Left forelimb (tissue), 1 donor: ENCODE results near the gene TRIM67.

ENCODE experiments used
- DNase-seq: peaks from one replicate; pipeline ENCODE4 v3.0.0-alpha.2; 2018; ENCODE audit warnings: low spot score

Gene TRIM67

GRCh38 chr1:231183639-231184590, 22.1 kb downstream of the TRIM67 start:
- no peak for DNase-seq

GRCh38 chr1:231184891-231185290, 23.0 kb downstream of the TRIM67 start:
- DNase-seq, result no peak

- DNase-seq, result no peak
These were observed 23.5 kb downstream of the TRIM67 start for GRCh38 chr1:231185391-231185790.

- DNase-seq, result no peak
These were observed 24.7 kb downstream of the TRIM67 start for GRCh38 chr1:231186356-231187115.

- no peak for DNase-seq
These were observed 25.7 kb downstream of the TRIM67 start for GRCh38 chr1:231187571-231187970.

GRCh38 chr1:231188072-231188471, 26.2 kb downstream of the TRIM67 start:
- DNase-seq, result no peak

- DNase-seq, result no peak
These were observed 26.9 kb downstream of the TRIM67 start for GRCh38 chr1:231188768-231189167.

- DNase-seq, result no peak
These were observed 27.9 kb downstream of the TRIM67 start for GRCh38 chr1:231189683-231190270.

- DNase-seq, result no peak
These were observed 28.6 kb downstream of the TRIM67 start for GRCh38 chr1:231190456-231190855.

- DNase-seq, result no peak
These were observed 30.8 kb downstream of the TRIM67 start for GRCh38 chr1:231192620-231193163.

GRCh38 chr1:231193710-231194340, 32.0 kb downstream of the TRIM67 start:
- DNase-seq, result no peak

- no peak for DNase-seq
These were observed 32.6 kb downstream of the TRIM67 start for GRCh38 chr1:231194476-231194842.

GRCh38 chr1:231194843-231195516, 33.1 kb downstream of the TRIM67 start:
- DNase-seq, result no peak

- no peak for DNase-seq
These were observed 34.4 kb downstream of the TRIM67 start for GRCh38 chr1:231196307-231196706.

GRCh38 chr1:231196728-231197127, 34.9 kb downstream of the TRIM67 start:
- DNase-seq, result no peak

- no peak for DNase-seq
These were observed 38.0 kb downstream of the TRIM67 start for GRCh38 chr1:231199868-231200267.

GRCh38 chr1:231200388-231201031, 38.7 kb downstream of the TRIM67 start:
- DNase-seq, result no peak

GRCh38 chr1:231201375-231201978, 39.6 kb downstream of the TRIM67 start:
- no peak for DNase-seq

GRCh38 chr1:231201979-231202633, 40.2 kb downstream of the TRIM67 start:
- DNase-seq, result no peak
